HG02973 (cell line): ENCODE results near the gene CREBL2.
"Not testable (repeated sequence)": the region's sequence is repeated elsewhere in the genome, so short reads cannot be mapped to it uniquely, and the experiment has no call there.

Experiments used
- ATAC-seq: cut with Tn5 transposase; IDR thresholded peaks from one replicate; pipeline ENCODE4 v1.9.1; 2021; ENCODE audit warnings: moderate library complexity; ENCODE audit not compliant: unreplicated experiment

CREBL2 gene, protein sequence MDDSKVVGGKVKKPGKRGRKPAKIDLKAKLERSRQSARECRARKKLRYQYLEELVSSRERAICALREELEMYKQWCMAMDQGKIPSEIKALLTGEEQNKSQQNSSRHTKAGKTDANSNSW

DNA sequence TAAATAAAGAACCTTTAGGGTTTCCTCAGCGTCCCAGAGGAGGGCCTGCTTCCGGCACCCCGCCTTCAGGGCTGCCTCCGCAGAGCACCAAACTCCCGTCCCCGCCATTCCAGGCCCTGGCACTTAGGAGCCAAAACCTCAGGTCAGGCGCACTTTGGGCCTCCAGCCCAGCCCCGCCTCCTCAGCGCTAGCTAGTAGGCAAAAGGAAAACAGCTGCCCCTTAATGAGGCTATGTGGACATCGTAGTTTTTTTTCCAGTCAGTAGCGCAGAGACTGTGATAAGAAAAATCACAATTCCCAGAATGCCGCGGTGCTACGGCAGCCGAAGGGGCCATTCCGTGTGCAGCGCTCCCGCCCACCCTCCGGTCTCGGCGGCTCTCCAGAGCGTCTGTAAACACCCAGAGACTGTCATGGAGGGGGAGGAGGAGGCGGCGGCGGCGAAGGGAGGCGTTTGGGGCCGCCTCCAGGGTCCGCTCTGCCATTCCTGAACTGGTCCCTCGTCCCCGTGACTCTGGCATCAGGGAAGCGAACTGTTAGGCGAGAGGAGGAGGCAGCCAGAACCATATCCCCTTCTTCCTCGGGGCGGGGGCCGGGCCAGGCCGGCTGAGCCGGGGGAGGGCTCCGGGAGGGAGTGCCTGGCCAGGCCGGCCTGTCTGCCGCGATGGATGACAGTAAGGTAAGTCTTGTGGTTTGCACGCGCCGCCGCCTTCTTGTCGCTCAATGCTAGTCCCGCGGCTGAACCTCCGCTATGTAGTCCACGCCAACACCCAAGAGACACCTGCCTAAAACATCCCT lies at the start of gene CREBL2:
Gene CREBL2 (plus strand): TSS at position 365 of the 795 bp plus-strand sequence. CDS start 297 bp downstream, at position 662.
- peak; percentile 57 for ATAC-seq

DNA sequence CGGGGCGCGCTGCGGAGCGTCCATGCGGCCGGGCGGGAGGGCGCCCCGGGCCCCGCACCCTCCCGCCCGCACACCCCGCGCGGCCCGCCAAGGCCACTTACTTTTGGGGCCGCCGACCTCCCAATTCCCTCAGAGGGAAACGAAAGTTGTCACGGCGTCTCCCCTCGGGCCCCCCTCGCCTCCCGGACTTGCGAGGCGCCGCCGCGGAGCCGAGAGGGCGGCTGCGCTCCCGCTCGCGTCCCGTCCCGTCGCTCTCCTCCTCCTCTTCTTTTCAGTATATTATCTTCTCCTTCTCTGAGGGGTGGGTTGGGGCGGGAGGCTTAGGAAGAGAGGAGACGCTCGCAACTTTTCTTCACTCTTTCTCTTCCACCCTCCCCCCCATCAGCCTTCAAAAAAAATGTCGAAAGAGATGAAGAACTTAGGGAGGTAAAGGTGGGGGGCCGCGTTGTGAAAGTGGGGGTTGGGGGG lies 49.6 kb upstream of the CREBL2 start:
- no peak for ATAC-seq

DNA sequence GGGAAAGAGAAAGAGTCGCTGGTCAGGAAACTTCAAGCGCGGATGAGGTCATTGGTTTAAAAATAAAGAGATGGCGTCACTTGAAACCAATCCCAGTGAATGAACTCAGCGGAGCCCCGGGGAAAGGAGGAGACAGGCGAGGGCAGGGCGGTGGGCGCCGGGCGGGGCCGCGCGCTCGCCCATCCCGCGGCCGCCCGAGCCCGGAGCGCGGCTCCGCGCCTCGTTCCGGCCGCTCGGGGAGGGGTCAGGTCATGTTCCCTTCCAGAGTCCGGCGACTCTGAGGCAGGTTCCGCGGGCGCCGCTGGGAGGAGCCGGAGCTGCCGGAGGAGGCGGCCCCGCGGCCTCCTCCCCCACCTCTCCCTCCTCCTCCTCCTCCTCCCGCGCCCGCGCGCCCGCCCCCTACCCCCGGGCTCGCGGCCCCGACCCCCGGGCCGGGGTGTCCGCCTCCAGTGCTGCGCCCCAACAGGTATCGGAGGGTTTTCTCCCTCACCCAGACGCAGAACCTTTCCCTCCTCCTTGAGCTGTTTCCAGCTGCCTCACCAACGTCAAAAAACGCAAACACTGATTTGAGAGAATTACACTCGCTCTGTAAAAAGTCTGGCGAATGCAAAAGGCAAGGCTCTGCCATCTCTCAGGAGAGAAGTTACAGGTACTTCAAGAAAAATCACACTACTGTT lies 49.0 kb upstream of the CREBL2 start, which contains the start of gene DUSP16:
Gene DUSP16 (minus strand): TSS at position 279 of the 677 bp plus-strand sequence. CDS start 41,765 bp downstream, outside the sequence.
- ATAC-seq, result peak; percentile 74

GRCh38 chr12:12563290-12563928 lies 48.3 kb upstream of the CREBL2 start:
- ATAC-seq, result no peak

GRCh38 chr12:12564911-12565310 lies 46.8 kb upstream of the CREBL2 start:
- no peak for ATAC-seq

GRCh38 chr12:12565971-12566370 lies 45.7 kb upstream of the CREBL2 start:
- ATAC-seq, result not testable (repeated sequence)

DNA sequence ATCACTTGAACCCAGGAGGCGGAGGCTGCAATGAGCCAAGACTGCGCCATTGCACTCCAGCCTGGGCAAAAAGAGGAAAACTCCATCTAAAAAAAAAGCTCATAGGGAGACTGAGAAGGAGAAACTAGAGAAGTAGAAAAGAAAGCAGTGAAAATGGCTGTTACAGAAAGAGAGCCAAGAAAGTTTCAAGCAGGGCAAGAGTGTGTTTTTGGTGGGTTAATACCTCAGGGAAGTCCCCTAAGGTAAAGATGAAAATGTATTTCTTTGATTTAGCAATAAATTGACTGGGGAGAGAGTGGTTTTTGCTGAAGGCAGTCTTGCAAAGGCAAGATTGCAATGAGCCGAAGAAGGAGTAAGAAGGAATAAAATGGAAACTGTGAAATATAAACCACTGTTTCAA lies 39.0 kb upstream of the CREBL2 start:
- ATAC-seq, result no peak

DNA sequence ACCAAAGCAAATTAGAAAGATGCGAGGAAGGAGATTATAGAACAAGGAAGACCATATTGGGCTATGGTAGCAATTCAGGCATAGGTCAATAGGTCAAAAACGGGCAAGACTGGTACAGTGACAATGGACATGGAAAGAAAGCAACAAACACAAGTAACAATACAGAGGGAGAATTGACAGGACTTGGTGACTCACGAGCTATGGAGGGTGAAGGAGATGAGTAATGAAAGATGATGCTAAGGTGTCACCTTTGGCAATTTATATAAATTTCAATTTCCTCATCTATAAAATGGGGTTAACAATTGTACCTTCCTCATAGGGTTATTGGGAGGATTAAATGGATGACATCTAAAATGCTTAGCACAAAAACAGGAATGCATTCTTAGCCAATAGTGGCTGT lies 33.9 kb upstream of the CREBL2 start:
- no peak for ATAC-seq

DNA sequence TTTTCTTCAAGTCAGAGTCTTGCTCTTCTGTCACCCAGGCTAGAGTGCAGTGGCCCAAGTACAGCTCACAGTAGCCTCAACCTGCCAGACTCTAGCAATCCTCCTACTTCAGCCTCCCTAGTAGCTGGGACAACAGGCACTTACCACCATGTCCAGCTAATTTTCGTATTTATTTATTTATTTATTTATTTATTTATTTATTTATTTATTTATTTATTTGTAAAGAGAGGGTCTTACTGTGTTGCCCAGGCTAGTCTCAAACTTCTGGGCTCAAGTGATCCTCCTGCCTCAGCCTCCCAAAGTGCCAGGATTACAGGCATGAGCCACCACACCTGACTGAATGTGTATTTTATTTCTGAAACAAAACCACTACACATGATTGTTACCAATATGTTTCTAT lies 31.0 kb upstream of the CREBL2 start:
- ATAC-seq, result not testable (repeated sequence)

GRCh38 chr12:12582193-12582881 lies 29.3 kb upstream of the CREBL2 start:
- peak; percentile 30 for ATAC-seq

DNA sequence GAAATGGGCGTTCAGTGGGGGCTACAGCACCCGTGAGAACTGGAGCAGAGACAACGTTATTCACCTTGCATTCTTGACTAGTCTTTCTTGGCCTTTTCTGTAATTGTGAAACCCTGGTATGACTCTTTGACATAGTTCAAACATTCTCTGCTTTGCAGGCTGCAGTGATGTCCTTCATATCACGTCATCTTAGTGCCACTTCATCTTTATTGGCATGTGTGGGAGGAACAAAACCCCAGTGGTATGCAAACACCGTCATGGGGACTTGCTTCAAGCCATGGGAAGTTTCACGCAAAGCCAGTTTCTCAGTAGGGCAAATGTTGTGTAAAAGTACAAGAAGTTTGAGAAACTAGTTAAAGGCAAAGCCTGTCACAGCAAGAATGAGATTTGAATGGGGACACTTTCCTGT lies 28.8 kb upstream of the CREBL2 start:
- peak; percentile 91 for ATAC-seq

- ATAC-seq, result no peak
Observed at GRCh38 chr12:12583510-12584178, 28.0 kb upstream of the CREBL2 start.

DNA sequence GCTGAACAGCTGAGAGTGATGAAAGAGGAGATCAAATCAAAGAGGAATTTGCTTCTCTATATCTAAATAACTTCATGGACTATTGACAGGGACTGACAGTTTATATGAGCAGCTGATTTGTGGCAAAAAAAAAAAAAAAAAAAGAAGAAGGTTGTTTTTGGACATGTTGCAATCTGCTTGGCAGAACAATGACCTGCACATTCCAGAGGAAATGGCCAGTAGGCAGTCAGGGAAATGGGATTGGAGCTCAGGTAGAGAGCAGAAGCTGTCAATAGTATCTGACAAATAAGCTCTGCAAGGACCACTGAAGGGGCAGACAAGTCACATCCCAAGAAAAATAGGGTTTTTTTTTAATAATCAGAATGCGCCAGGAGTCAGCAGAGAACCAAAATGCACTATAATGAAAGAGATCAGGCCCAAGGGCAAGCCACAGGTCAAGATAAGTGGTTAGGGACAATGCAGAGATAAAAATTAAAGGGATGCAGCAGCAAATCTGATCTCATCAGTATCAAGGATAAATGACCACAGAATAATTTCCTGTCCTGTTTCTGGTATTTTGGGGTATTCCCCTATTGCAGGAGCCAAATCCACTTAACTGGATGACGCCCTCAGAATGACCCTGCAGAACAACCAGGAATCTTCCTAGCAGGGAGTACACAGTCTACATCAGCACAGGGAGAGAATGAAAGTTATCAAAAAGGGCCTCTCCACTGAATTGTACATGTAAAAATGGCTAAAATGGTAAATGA lies 26.4 kb upstream of the CREBL2 start:
- ATAC-seq, result no peak

- ATAC-seq, result no peak
Observed at GRCh38 chr12:12586879-12587675, 24.6 kb upstream of the CREBL2 start.

- no peak for ATAC-seq
Observed at GRCh38 chr12:12587878-12588277, 23.8 kb upstream of the CREBL2 start.

DNA sequence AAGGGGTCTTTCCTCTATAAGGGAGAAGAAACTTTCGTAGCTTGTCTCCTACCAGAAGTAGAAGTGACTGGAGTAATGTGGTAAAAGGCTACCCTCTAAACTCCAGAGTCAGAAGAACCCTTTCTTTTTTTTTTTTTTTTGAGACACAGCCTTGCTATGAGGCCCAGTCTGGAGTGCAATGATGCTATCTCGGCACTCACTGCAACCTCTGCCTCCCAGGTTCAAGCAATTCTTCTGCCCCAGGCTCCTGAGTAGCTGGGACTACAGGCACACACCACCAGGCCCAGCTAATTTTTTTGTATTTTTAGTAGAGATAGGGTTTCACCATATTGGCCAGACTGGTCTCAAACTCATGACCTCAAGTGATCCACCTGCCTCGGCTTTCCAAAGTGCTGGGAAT lies 23.2 kb upstream of the CREBL2 start:
- ATAC-seq, result not testable (repeated sequence)

DNA sequence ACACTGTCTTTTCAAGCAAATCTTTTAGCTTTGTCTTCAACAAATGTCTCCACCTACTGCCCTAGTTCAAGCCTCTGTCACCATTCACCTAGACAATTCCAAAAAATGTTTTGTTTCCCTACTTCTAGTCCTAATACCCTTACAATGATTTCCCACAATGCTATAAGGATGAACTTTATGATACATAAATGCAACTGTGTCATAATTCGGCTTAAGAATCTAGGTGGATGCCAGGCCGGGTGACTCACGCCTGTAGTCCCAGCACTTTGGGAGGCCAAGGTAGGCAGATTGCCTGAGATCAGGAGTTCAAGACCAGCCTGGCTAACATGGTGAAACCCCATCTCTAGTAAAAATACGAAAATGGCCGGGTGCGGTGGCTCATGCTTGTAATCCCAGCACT lies 20.7 kb upstream of the CREBL2 start:
- no peak for ATAC-seq

DNA sequence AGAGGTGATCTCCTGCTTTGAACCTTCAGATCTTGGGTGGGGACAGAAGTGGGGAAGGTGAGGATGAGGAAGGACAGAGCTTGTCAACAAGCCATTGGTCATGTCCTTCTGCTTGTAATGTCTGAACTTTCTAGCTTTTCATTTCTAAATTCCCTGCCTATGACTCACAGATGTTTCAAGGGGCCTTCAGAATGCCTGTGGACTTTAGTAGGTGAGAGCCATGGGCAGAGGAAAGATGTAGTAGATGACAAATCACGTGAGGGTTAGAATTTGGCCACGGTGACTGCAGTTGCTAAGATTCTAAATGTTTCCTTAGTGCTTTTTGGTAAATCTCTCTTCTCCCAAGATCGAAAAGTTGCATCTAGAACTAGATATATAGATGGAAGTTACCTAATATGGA lies 18.7 kb upstream of the CREBL2 start:
- ATAC-seq, result no peak

GRCh38 chr12:12595929-12596328 lies 15.7 kb upstream of the CREBL2 start:
- ATAC-seq, result not testable (repeated sequence)
